A673 (cell line): Measurements from ENCODE around the gene MROH8. TPM values are rescaled to one million over a fixed set of nuclear protein-coding genes. Genes with fewer than 3 reads are reported as not detected.

Source experiments
- BruUV-seq: library from RNA; stranded (reverse); fragments of 400-500 nt; replicated peaks from 2 replicates; lab custom pipeline; 2021; lab: Mats Ljungman, UMichigan
- CTCF ChIA-PET: fragments of 300-600 bp; sonication (Branson Sonifier 250); formaldehyde crosslinking; loops from one replicate; lab custom pipeline; 2022; ENCODE audit warnings: antibody characterized with exemption; lab: Charles Lee
- POLR2A ChIA-PET: fragments of 300-600 bp; sonication (Branson Sonifier 250); formaldehyde crosslinking; loops from one replicate; lab custom pipeline; 2022; ENCODE audit warnings: antibody characterized with exemption; ENCODE audit not compliant: low non-redundant PET; lab: Charles Lee
- DNase-seq: peaks from one replicate; pipeline ENCODE4 v3.0.0-alpha.2; 2015; ENCODE audit warnings: low spot score
- H3K27ac ChIP-seq: fragments of 200-600 bp; sonication (generic); 2 replicates; pipeline ENCODE4 v1.5.1; 2016; ENCODE audit warnings: mixed run types, low read depth, mild to moderate bottlenecking, mixed read lengths, antibody characterized with exemption, low read length; ENCODE audit not compliant: poor library complexity, severe bottlenecking
- H3K27me3 ChIP-seq: fragments of 200-600 bp; sonication (generic); replicated peaks from 2 replicates; pipeline ENCODE4 v1.6.1; 2017; ENCODE audit warnings: mixed run types, low read depth, mild to moderate bottlenecking, mixed read lengths, antibody characterized with exemption, low read length; ENCODE audit not compliant: insufficient read depth, poor library complexity
- H3K36me3 ChIP-seq: fragments of 200-600 bp; sonication (generic); 2 replicates; pipeline ENCODE4 v1.6.1; 2016; ENCODE audit warnings: mixed run types, mild to moderate bottlenecking, mixed read lengths, antibody characterized with exemption, low read length; ENCODE audit not compliant: insufficient read depth, poor library complexity, severe bottlenecking
- H3K4me1 ChIP-seq: fragments of 200-600 bp; sonication (generic); 2 replicates; pipeline ENCODE4 v1.6.1; 2017; ENCODE audit warnings: mixed run types, mild to moderate bottlenecking, mixed read lengths, antibody characterized with exemption, low read length; ENCODE audit not compliant: insufficient read depth, poor library complexity, severe bottlenecking
- H3K4me3 ChIP-seq: fragments of 200-600 bp; sonication (generic); 2 replicates; pipeline ENCODE4 v1.5.1; 2016; ENCODE audit warnings: low read depth, mixed run types, mild to moderate bottlenecking, mixed read lengths, low read length; ENCODE audit not compliant: poor library complexity, severe bottlenecking
- H3K9me3 ChIP-seq: fragments of 200-600 bp; sonication (generic); 2 replicates; pipeline ENCODE4 v1.6.1; 2016; ENCODE audit warnings: mixed run types, low read depth, mild to moderate bottlenecking, mixed read lengths, antibody characterized with exemption, low read length; ENCODE audit not compliant: poor library complexity, severe bottlenecking
- CTCF ChIP-seq: fragments of 300-800, 200-600 bp; sonication (generic); conservative IDR thresholded peaks from 2 replicates; pipeline ENCODE4 v1.5.1; 2017; ENCODE audit warnings: low read depth, mild to moderate bottlenecking, antibody characterized with exemption, low read length, moderate library complexity, mixed read lengths
- EZH2 ChIP-seq: fragments of 200-600 bp; sonication (generic); IDR thresholded peaks from 2 replicates; pipeline ENCODE4 v1.6.1; 2017; ENCODE audit warnings: borderline replicate concordance, low read depth, mild to moderate bottlenecking, mixed read lengths, antibody characterized with exemption, low read length; ENCODE audit not compliant: poor library complexity, severe bottlenecking
- intact Hi-C: fragments of 100-400 bp; cut with micrococcal nuclease; formaldehyde crosslinking; loops from one replicate; pipeline ENCODE4 v1.10.0; 2022; ENCODE audit not compliant: unreplicated experiment
- total RNA-seq: library from RNA; stranded (reverse); gene quantifications from 2 replicates; pipeline ENCODE4 v1.2.3, GENCODE V29; 2021

Gene MROH8
- total RNA-seq, 1 experiment from 2014 or later = 1.6 TPM

GRCh38 chr20:37147250-37147649, 32.1 kb downstream of the MROH8 start:
- POLR2A ChIA-PET = no interaction called here
- H3K27ac ChIP-seq = no peak overlapping the region
- H3K4me3 ChIP-seq = no peak overlapping the region
- H3K36me3 ChIP-seq = no peaks in the 10 kb centered on the region
- no peak for TF ChIP-seq CTCF
- no peak for TF ChIP-seq EZH2
- no peaks in the 10 kb centered on the region for H3K9me3 ChIP-seq
- H3K4me1 ChIP-seq = no peaks in the 10 kb centered on the region
- BruUV-seq = no TSS peak
- intact Hi-C loops = no loop called here
- DNase-seq = no peak
- no peaks in the 10 kb centered on the region for H3K27me3 ChIP-seq
- CTCF ChIA-PET = no interaction called here

GRCh38 chr20:37144856-37145404, 34.4 kb downstream of the MROH8 start:
- no peaks in the 10 kb centered on the region for H3K36me3 ChIP-seq
- H3K27me3 ChIP-seq = no peaks in the 10 kb centered on the region
- intact Hi-C loops = no loop called here
- H3K9me3 ChIP-seq = no peaks in the 10 kb centered on the region
- H3K27ac ChIP-seq = no peak overlapping the region
- TF ChIP-seq EZH2 (no peak), CTCF (no peak)
- no peaks in the 10 kb centered on the region for H3K4me1 ChIP-seq
- no peak overlapping the region for H3K4me3 ChIP-seq
- CTCF ChIA-PET = interaction anchor here (0.7 kb wide), 1 partner anchor 310 kb away, joined by 3 read pairs; no protein-coding TSS in a partner anchor
- no TSS peak for BruUV-seq
- DNase-seq = no peak
- POLR2A ChIA-PET = no interaction called here

- TF ChIP-seq EZH2 = no peak
- no peak for TF ChIP-seq CTCF
- Histone ChIP-seq H3K27ac (no peak overlapping the region), H3K27me3 (no peaks in the 10 kb centered on the region), H3K36me3 (no peaks in the 10 kb centered on the region), H3K4me3 (no peak overlapping the region), H3K4me1 (no peaks in the 10 kb centered on the region), H3K9me3 (no peaks in the 10 kb centered on the region)
- BruUV-seq = no TSS peak
- CTCF ChIA-PET = no interaction called here
- POLR2A ChIA-PET = no interaction called here
- intact Hi-C loops = no loop called here
- DNase-seq = no peak
Observed at GRCh38 chr20:37142708-37143107, 36.6 kb downstream of the MROH8 start.
